CD14-positive monocyte (primary cell): ENCODE results near the gene RALA. TPM values are rescaled to one million over a fixed set of nuclear protein-coding genes. Genes with fewer than 3 reads are reported as not detected.

Experiments
- DNase-seq, 3 donors: peaks; one replicate each; pipeline ENCODE4 v3.0.0-alpha.2; 2011 to 2022
- H2AFZ ChIP-seq: 2 replicates; pipeline ENCODE4 v1.6.0; 2012; ENCODE audit warnings: mild to moderate bottlenecking, low read depth, low read length, inconsistent platforms; ENCODE audit not compliant: insufficient read depth, poor library complexity, severe bottlenecking
- H3K27ac ChIP-seq, 2 donors: 1 replicate in 1 of 2; 2 replicates in 1 of 2; pipeline ENCODE4 v1.5.1; 2012 to 2013; ENCODE audit warnings: low read length in 2 of 2, control low read depth in 1 of 2, inconsistent platforms in 1 of 2, low read depth in 1 of 2, mild to moderate bottlenecking in 1 of 2
- H3K27me3 ChIP-seq, 2 donors: one replicate each; pipeline versions ENCODE4 v1.6.0 to v1.6.1; 2011 to 2013; ENCODE audit warnings: low read length in 2 of 2; ENCODE audit not compliant: control insufficient read depth in 2 of 2, insufficient read depth in 2 of 2
- H3K36me3 ChIP-seq, 2 donors: replicated peaks in 1 of 2; 1 replicate in 1 of 2; 2 replicates in 1 of 2; pipeline versions ENCODE4 v1.5.1 to v1.6.1; 2012 to 2013; ENCODE audit warnings: low read length in 2 of 2, control low read depth in 1 of 2, inconsistent platforms in 1 of 2, mild to moderate bottlenecking in 1 of 2; ENCODE audit not compliant: insufficient read depth in 2 of 2, control insufficient read depth in 1 of 2
- H3K4me1 ChIP-seq, 2 donors: 1 replicate in 1 of 2; 2 replicates in 1 of 2; pipeline versions ENCODE4 v1.5.1 to v1.6.1; 2012 to 2013; ENCODE audit warnings: low read length in 2 of 2, control low read depth in 1 of 2, inconsistent platforms in 1 of 2, mild to moderate bottlenecking in 1 of 2, moderate library complexity in 1 of 2; ENCODE audit not compliant: insufficient read depth in 2 of 2, control insufficient read depth in 1 of 2
- H3K4me2 ChIP-seq: replicated peaks from 2 replicates; pipeline ENCODE3; 2012; ENCODE audit warnings: low read length, moderate library complexity, mild to moderate bottlenecking; ENCODE audit not compliant: poor library complexity, severe bottlenecking; ENCODE audit errors: extremely low read depth
- H3K4me3 ChIP-seq, 3 experiments: fragments of 200-600 bp in 1 of 3; sonication (generic) in 1 of 3; replicated peaks in 1 of 3; 1 replicate in 2 of 3; 2 replicates in 1 of 3; pipeline ENCODE4 v1.5.1; 2011 to 2013; ENCODE audit warnings: low read length in 3 of 3, mild to moderate bottlenecking in 3 of 3, control low read depth in 2 of 3, low read depth in 2 of 3, inconsistent platforms in 1 of 3, moderate library complexity in 1 of 3
- H3K79me2 ChIP-seq: 2 replicates; pipeline ENCODE4 v1.6.0; 2012; ENCODE audit warnings: mild to moderate bottlenecking, control low read depth, inconsistent platforms, low read length, moderate library complexity; ENCODE audit not compliant: insufficient read depth
- H3K9ac ChIP-seq: 2 replicates; pipeline ENCODE4 v1.6.0; 2017; ENCODE audit warnings: low read length, mild to moderate bottlenecking; ENCODE audit not compliant: insufficient read depth, poor library complexity, severe bottlenecking
- H3K9me3 ChIP-seq, 2 donors: replicated peaks in 1 of 2; 1 replicate in 1 of 2; 2 replicates in 1 of 2; pipeline versions ENCODE4 v1.5.1 to v1.6.1; 2012 to 2013; ENCODE audit warnings: low read length in 2 of 2, control low read depth in 1 of 2; ENCODE audit not compliant: control insufficient read depth in 1 of 2, insufficient read depth in 1 of 2
- H4K20me1 ChIP-seq: 2 replicates; pipeline ENCODE4 v1.6.0; 2012; ENCODE audit warnings: mild to moderate bottlenecking, low read length, control low read depth, moderate library complexity; ENCODE audit not compliant: insufficient read depth
- H3K27ac Mint-ChIP-seq, 7 donors: one replicate each; pipeline ENCODE4 v1.8.0; 2020; ENCODE audit warnings: mild to moderate bottlenecking in 7 of 7, mixed read lengths in 7 of 7, moderate library complexity in 6 of 7, inconsistent platforms in 2 of 7
- H3K27me3 Mint-ChIP-seq, 3 donors: one replicate each; pipeline ENCODE4 v1.8.0; 2021 to 2022; ENCODE audit warnings: low read depth in 3 of 3, mild to moderate bottlenecking in 3 of 3, mixed read lengths in 3 of 3, moderate library complexity in 3 of 3, inconsistent platforms in 1 of 3
- H3K36me3 Mint-ChIP-seq, 2 donors: one replicate each; pipeline ENCODE4 v1.8.0; 2020; ENCODE audit warnings: mixed read lengths in 2 of 2, inconsistent platforms in 1 of 2, mild to moderate bottlenecking in 1 of 2
- H3K4me1 Mint-ChIP-seq: one replicate; pipeline ENCODE4 v1.8.0; 2020; ENCODE audit warnings: mild to moderate bottlenecking, mixed read lengths
- H3K4me3 Mint-ChIP-seq, 2 donors: one replicate each; pipeline ENCODE4 v1.8.0; 2020; ENCODE audit warnings: mild to moderate bottlenecking in 2 of 2, mixed read lengths in 2 of 2, moderate library complexity in 1 of 2
- H3K9me3 Mint-ChIP-seq, 7 donors: one replicate each; pipeline ENCODE4 v1.8.0; 2020 to 2022; ENCODE audit warnings: mixed read lengths in 7 of 7, mild to moderate bottlenecking in 6 of 7, moderate library complexity in 6 of 7, inconsistent platforms in 2 of 7
- WGBS: methylation state at CpG from one replicate; pipeline ENCODE4 v1.1.5; 2013; ENCODE audit warnings: missing lambda C conversion rate; ENCODE audit not compliant: insufficient coverage; 5-methylcytosine and 5-hydroxymethylcytosine counted together
- intact Hi-C, 2 donors: fragments of 100-400 bp; cut with micrococcal nuclease; formaldehyde crosslinking; loops; one replicate each; pipeline versions ENCODE4 v1.15.0 to v1.15.1; 2023
- polyA plus RNA-seq, 3 donors: library from polyadenylated mRNA; depleted of rRNA in 1 of 3; unstranded in 2 of 3; stranded (reverse) in 1 of 3; fragments of 300-500 nt in 2 of 3; fragments of >200 nt in 1 of 3; fragmentation: Illumina TruSeq in 2 of 3; gene quantifications; 1 replicate in 2 of 3; 2 replicates in 1 of 3; pipeline ENCODE4 v1.2.3, GENCODE V29; 2012 to 2021
- TF ChIP-seq, protein P1 (sequence below): fragments of 200-600 bp; IDR thresholded peaks from one replicate; pipeline ENCODE4 v1.8.0; 2022; ENCODE audit warnings: antibody characterized with exemption, mild to moderate bottlenecking

Gene RALA
- polyA plus RNA-seq, 3 donors = 5.9 to 32.0 (median 30.8) TPM

DNA sequence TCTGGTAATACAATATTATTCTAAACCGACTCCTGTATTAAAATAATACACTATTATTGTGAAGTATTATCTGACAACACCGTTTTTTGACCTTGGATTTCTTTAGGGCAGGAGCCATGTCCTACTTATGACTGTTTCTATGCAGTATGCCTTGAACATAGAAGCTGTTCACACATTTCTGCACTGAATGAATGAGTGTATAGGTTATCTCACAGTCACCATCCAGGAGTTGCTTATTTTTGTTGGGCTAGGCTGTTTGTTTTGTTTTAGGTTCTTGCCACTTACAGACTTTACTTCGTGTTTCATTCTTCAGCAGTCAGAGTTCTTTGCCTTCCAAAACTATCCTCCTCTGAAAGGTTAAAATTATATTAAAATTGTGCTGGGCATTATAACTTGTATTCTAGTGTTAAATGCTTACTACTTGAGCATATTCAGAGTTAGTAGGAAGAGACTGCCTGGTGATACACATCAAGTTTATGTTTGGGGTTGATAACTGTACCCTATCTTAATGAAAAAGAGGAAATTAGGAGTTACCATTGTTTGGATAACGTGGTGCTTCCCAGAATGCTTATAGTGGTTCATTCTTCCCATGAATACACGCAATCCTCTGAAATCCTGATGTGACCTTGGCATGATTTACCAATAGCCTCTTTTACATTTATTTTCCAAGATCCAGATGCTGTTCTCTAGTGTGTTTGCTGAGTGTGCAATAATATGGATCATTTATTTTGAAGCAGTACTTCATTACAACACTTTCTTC lies 1.7 kb downstream of the RALA start:
- peak in 1 of 3 donors; percentile 12 for DNase-seq
- Mint-ChIP-seq H3K4me3 (peak overlapping the region in 1 of 2 donors; percentile 92), H3K36me3 (peaks cover 5 to 12% of the 10 kb centered on the region in 2 donors), H3K27ac (peak overlapping the region in 1 of 7 donors; percentile 36), H3K4me1 (peaks cover 42% of the 10 kb centered on the region), H3K27me3 (no peaks in the 10 kb centered on the region), H3K9me3 (peaks cover 0 to 2% (median 0%) of the 10 kb centered on the region in 7 donors)
- no peak overlapping the region for H3K27ac ChIP-seq
- no peaks in the 10 kb centered on the region for H3K27me3 ChIP-seq
- H3K4me3 ChIP-seq = peak overlapping the region in 1 of 3 experiments; percentile 84
- WGBS = no CpG with 5 or more reads among the region's 5 CpGs
- H4K20me1 ChIP-seq = peaks cover 36% of the 10 kb centered on the region
- peak overlapping the region; percentile 88 for H3K4me2 ChIP-seq
- no peak overlapping the region for H3K9ac ChIP-seq
- TF ChIP-seq, protein P1, sequence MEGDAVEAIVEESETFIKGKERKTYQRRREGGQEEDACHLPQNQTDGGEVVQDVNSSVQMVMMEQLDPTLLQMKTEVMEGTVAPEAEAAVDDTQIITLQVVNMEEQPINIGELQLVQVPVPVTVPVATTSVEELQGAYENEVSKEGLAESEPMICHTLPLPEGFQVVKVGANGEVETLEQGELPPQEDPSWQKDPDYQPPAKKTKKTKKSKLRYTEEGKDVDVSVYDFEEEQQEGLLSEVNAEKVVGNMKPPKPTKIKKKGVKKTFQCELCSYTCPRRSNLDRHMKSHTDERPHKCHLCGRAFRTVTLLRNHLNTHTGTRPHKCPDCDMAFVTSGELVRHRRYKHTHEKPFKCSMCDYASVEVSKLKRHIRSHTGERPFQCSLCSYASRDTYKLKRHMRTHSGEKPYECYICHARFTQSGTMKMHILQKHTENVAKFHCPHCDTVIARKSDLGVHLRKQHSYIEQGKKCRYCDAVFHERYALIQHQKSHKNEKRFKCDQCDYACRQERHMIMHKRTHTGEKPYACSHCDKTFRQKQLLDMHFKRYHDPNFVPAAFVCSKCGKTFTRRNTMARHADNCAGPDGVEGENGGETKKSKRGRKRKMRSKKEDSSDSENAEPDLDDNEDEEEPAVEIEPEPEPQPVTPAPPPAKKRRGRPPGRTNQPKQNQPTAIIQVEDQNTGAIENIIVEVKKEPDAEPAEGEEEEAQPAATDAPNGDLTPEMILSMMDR = no peak
- intact Hi-C loops = loop anchor here in 1 of 2 donors (5.0 kb wide), 2 partner anchors 43 to 107 kb away; no protein-coding TSS in a partner anchor
- H3K36me3 ChIP-seq = peaks cover 0 to 4% of the 10 kb centered on the region in 2 donors
- no peaks in the 10 kb centered on the region for H3K9me3 ChIP-seq
- peaks cover 34% of the 10 kb centered on the region in 2 donors for H3K4me1 ChIP-seq
- H3K79me2 ChIP-seq = peaks cover 75% of the 10 kb centered on the region
- no peak overlapping the region for H2AFZ ChIP-seq

DNA sequence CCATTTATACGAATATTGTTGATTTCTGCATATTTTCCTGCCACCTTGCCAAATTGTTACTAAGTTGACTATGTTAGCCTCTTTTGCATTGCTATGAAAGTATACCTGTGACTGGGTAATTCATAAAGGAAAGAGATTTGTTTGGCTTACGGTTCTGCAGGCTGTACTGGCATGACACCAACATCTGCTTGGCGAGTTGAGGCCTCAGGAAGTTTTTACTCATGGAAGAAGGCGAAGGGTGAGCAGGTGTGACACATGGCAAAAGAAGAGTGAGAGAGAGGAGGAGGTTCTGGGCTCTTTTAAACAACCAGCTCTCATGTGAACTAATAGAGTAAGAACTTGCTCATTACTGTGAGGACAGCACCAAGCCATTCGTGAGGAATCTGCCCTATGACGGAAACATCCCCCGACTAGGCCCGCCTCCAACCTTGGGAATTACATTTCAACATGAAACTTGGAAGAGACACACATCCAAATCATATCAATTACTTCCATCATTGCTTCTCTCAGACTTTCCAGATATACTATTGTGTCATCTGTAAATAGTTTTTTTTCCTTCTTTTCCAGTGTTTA lies 8.4 kb downstream of the RALA start:
- Histone ChIP-seq H4K20me1 (peaks cover 78% of the 10 kb centered on the region), H3K9me3 (no peaks in the 10 kb centered on the region), H3K36me3 (peaks cover 11 to 42% of the 10 kb centered on the region in 2 donors), H3K27me3 (no peaks in the 10 kb centered on the region), H3K4me2 (no peak overlapping the region), H3K79me2 (peaks cover 87% of the 10 kb centered on the region), H3K4me1 (no peaks in the 10 kb centered on the region), H3K4me3 (no peak overlapping the region), H3K27ac (no peak overlapping the region), H2AFZ (no peak overlapping the region), H3K9ac (no peak overlapping the region)
- TF ChIP-seq, protein P1 = no peak
- Mint-ChIP-seq H3K27me3 (peaks cover 0 to 1% (median 0%) of the 10 kb centered on the region in 3 donors), H3K36me3 (peaks cover 45 to 62% of the 10 kb centered on the region in 2 donors), H3K27ac (no peak overlapping the region), H3K4me1 (peaks cover 13% of the 10 kb centered on the region), H3K4me3 (no peak overlapping the region), H3K9me3 (peaks cover 0 to 2% (median 0%) of the 10 kb centered on the region in 7 donors)
- no peak for DNase-seq
- WGBS = 100% methylated on average over 3 of the region's 8 CpGs
- intact Hi-C loops = loop anchor here in 1 of 2 donors (10.0 kb wide), 1 partner anchor 47 kb away; no protein-coding TSS in a partner anchor
